Muscle of leg (tissue), 11 donors: ENCODE results near the gene FAM181A. TPM values are rescaled to one million over a fixed set of nuclear protein-coding genes. Genes with fewer than 3 reads are reported as not detected.
A peak's percentile ranks its signal among the peaks of the same experiment; 100 is the strongest.

Experiments used
- DNase-seq: peaks from one replicate; pipeline ENCODE4 v3.0.0; 2013
- H3K27ac ChIP-seq: one replicate; pipeline ENCODE4 v1.5.1; 2013; ENCODE audit warnings: mild to moderate bottlenecking, low read length, control low read depth
- H3K27me3 ChIP-seq: one replicate; pipeline ENCODE4 v1.6.1; 2013; ENCODE audit warnings: low read length; ENCODE audit not compliant: control insufficient read depth, insufficient read depth
- H3K36me3 ChIP-seq: one replicate; pipeline ENCODE4 v1.6.1; 2013; ENCODE audit warnings: low read length; ENCODE audit not compliant: control insufficient read depth, insufficient read depth
- H3K4me1 ChIP-seq: one replicate; pipeline ENCODE4 v1.6.1; 2013; ENCODE audit warnings: low read length; ENCODE audit not compliant: control insufficient read depth, insufficient read depth
- H3K4me3 ChIP-seq: one replicate; pipeline ENCODE4 v1.5.1; 2013; ENCODE audit warnings: low read length, control low read depth
- H3K9me3 ChIP-seq: replicated peaks from 2 replicates; pipeline ENCODE4 v1.6.1; 2013; ENCODE audit warnings: low read depth, low read length; ENCODE audit not compliant: control insufficient read depth
- WGBS: methylation state at CpG from one replicate; pipeline ENCODE4 v1.1.5; 2013; ENCODE audit warnings: missing lambda C conversion rate; ENCODE audit not compliant: insufficient coverage; 5-methylcytosine and 5-hydroxymethylcytosine counted together
- polyA plus RNA-seq, 8 donors: library from polyadenylated mRNA; unstranded; fragments of 120-200 nt; gene quantifications; one replicate each; pipeline versions ENCODE4 v1.2.1 to v1.2.3, GENCODE V29; 2013; ENCODE audit warnings: inconsistent platforms in 1 of 8, low replicate concordance in 1 of 8; ENCODE audit not compliant: insufficient read length in 8 of 8, insufficient read depth in 1 of 8
- total RNA-seq: library from RNA; stranded (reverse); fragments of 120-200 nt; gene quantifications from one replicate; pipeline ENCODE4 v1.2.4, GENCODE V29; 2013

FAM181A gene
- total and polyA plus RNA-seq, 9 donors: 0.10 to 0.15 TPM; not detected in 7

- Histone ChIP-seq H3K27me3 (peaks cover 13% of the 10 kb centered on the region), H3K27ac (no peak overlapping the region), H3K36me3 (no peaks in the 10 kb centered on the region), H3K4me1 (peaks cover 20% of the 10 kb centered on the region), H3K4me3 (no peak overlapping the region), H3K9me3 (no peaks in the 10 kb centered on the region)
- no peak for DNase-seq
- WGBS: no CpG with 5 or more reads among the region's 5 CpGs
Measured at GRCh38 chr14:93892505-93892839, 34.7 kb upstream of the FAM181A start.

- no peaks in the 10 kb centered on the region for H3K9me3 ChIP-seq
- WGBS: 22% methylated on average over 10 of the region's 13 CpGs
- H3K4me3 ChIP-seq: no peak overlapping the region
- no peak overlapping the region for H3K27ac ChIP-seq
- peaks cover 20% of the 10 kb centered on the region for H3K4me1 ChIP-seq
- H3K36me3 ChIP-seq: no peaks in the 10 kb centered on the region
- H3K27me3 ChIP-seq: peaks cover 11% of the 10 kb centered on the region
- DNase-seq: peak; percentile 75
Measured at GRCh38 chr14:93892923-93893558, 34.1 kb upstream of the FAM181A start.

GRCh38 chr14:93893661-93894261 lies 33.4 kb upstream of the FAM181A start:
- H3K27ac ChIP-seq: no peak overlapping the region
- peaks cover 20% of the 10 kb centered on the region for H3K4me1 ChIP-seq
- H3K27me3 ChIP-seq: peaks cover 9% of the 10 kb centered on the region
- 27% methylated on average over 6 of the region's 12 CpGs for WGBS
- DNase-seq: peak; percentile 84
- no peaks in the 10 kb centered on the region for H3K9me3 ChIP-seq
- H3K4me3 ChIP-seq: no peak overlapping the region
- H3K36me3 ChIP-seq: no peaks in the 10 kb centered on the region

GRCh38 chr14:93895023-93895604 lies 32.0 kb upstream of the FAM181A start:
- Histone ChIP-seq H3K9me3 (no peaks in the 10 kb centered on the region), H3K4me1 (peaks cover 17% of the 10 kb centered on the region), H3K27me3 (peaks cover 9% of the 10 kb centered on the region), H3K36me3 (no peaks in the 10 kb centered on the region), H3K4me3 (no peak overlapping the region), H3K27ac (no peak overlapping the region)
- WGBS: 81% methylated on average over 7 of the region's 9 CpGs
- DNase-seq: no peak

- WGBS: 72% methylated on average over 5 of the region's 5 CpGs
- Histone ChIP-seq H3K27ac (no peak overlapping the region), H3K4me3 (no peak overlapping the region)
Measured at GRCh38 chr14:93897476-93897845, 29.7 kb upstream of the FAM181A start.

GRCh38 chr14:93898081-93898611 lies 29.0 kb upstream of the FAM181A start:
- Histone ChIP-seq H3K27ac (no peak overlapping the region), H3K27me3 (peaks cover 4% of the 10 kb centered on the region), H3K9me3 (no peaks in the 10 kb centered on the region), H3K4me3 (no peak overlapping the region), H3K4me1 (peaks cover 12% of the 10 kb centered on the region), H3K36me3 (no peaks in the 10 kb centered on the region)
- 83% methylated on average over 15 of the region's 15 CpGs for WGBS
- DNase-seq: no peak

More at GRCh38 chr14:93897476-93897845, 29.7 kb upstream of the FAM181A start:
- no peak for DNase-seq
- no peaks in the 10 kb centered on the region for H3K9me3 ChIP-seq
- H3K27me3 ChIP-seq: no peaks in the 10 kb centered on the region
- H3K4me1 ChIP-seq: peaks cover 17% of the 10 kb centered on the region
- H3K36me3 ChIP-seq: no peaks in the 10 kb centered on the region

- H3K27ac ChIP-seq: no peak overlapping the region
- H3K9me3 ChIP-seq: no peaks in the 10 kb centered on the region
- 72% methylated on average over 5 of the region's 5 CpGs for WGBS
- peaks cover 8% of the 10 kb centered on the region for H3K27me3 ChIP-seq
- peaks cover 6% of the 10 kb centered on the region for H3K4me1 ChIP-seq
- no peak for DNase-seq
- H3K36me3 ChIP-seq: no peaks in the 10 kb centered on the region
- no peak overlapping the region for H3K4me3 ChIP-seq
Measured at GRCh38 chr14:93898731-93899130, 28.4 kb upstream of the FAM181A start.

- Histone ChIP-seq H3K9me3 (no peaks in the 10 kb centered on the region), H3K4me1 (no peaks in the 10 kb centered on the region), H3K36me3 (no peaks in the 10 kb centered on the region), H3K4me3 (no peak overlapping the region), H3K27ac (no peak overlapping the region), H3K27me3 (peaks cover 8% of the 10 kb centered on the region)
- DNase-seq: no peak
- 50% methylated on average over 2 of the region's 6 CpGs for WGBS
Measured at GRCh38 chr14:93901813-93902212, 25.3 kb upstream of the FAM181A start.

- H3K4me1 ChIP-seq: no peaks in the 10 kb centered on the region
- no peaks in the 10 kb centered on the region for H3K9me3 ChIP-seq
- 67% methylated on average over 12 of the region's 13 CpGs for WGBS
- no peak for DNase-seq
- no peak overlapping the region for H3K27ac ChIP-seq
- H3K27me3 ChIP-seq: peaks cover 8% of the 10 kb centered on the region
- no peak overlapping the region for H3K4me3 ChIP-seq
- H3K36me3 ChIP-seq: no peaks in the 10 kb centered on the region
Measured at GRCh38 chr14:93902619-93903307, 24.4 kb upstream of the FAM181A start.
